Neuronal stem cell (in vitro differentiated cells): Measurements from ENCODE around the gene PLPP2.

Source experiments
- DNase-seq: peaks from one replicate; pipeline ENCODE4 v3.0.0-alpha.2; 2013; ENCODE audit warnings: low spot score
- H2AFZ ChIP-seq: one replicate; pipeline ENCODE4 v1.6.1; 2013; ENCODE audit warnings: mild to moderate bottlenecking, low read length, inconsistent platforms
- H2AK5ac ChIP-seq: 2 replicates; pipeline ENCODE4 v1.6.1; 2013; ENCODE audit warnings: low read depth, mild to moderate bottlenecking, inconsistent platforms, low read length, moderate library complexity, mixed read lengths
- H2BK120ac ChIP-seq: 2 replicates; pipeline ENCODE4 v1.6.1; 2013; ENCODE audit warnings: low read depth, mild to moderate bottlenecking, inconsistent platforms, low read length, moderate library complexity, mixed read lengths
- H2BK12ac ChIP-seq: one replicate; pipeline ENCODE4 v1.6.1; 2013; ENCODE audit warnings: low read length, inconsistent platforms
- H2BK15ac ChIP-seq: 2 replicates; pipeline ENCODE4 v1.6.1; 2013; ENCODE audit warnings: mild to moderate bottlenecking, low read length, inconsistent platforms, mixed read lengths
- H2BK5ac ChIP-seq: one replicate; pipeline ENCODE4 v1.6.1; 2013; ENCODE audit warnings: inconsistent platforms, mild to moderate bottlenecking, low read length, moderate library complexity
- H3K14ac ChIP-seq: one replicate; pipeline ENCODE4 v1.6.1; 2013; ENCODE audit warnings: low read length, inconsistent platforms
- H3K18ac ChIP-seq: 2 replicates; pipeline ENCODE4 v1.6.1; 2013; ENCODE audit warnings: low read length, inconsistent platforms
- H3K23ac ChIP-seq: 2 replicates; pipeline ENCODE4 v1.6.1; 2013; ENCODE audit warnings: low read depth, mild to moderate bottlenecking, mixed read lengths, low read length, inconsistent platforms; ENCODE audit not compliant: poor library complexity
- H3K27ac ChIP-seq: replicated peaks from 3 replicates; pipeline ENCODE4 v1.5.1; 2013; ENCODE audit warnings: low read length, inconsistent platforms
- H3K27me3 ChIP-seq, 3 experiments: 2 replicates each; pipeline ENCODE4 v1.6.1; 2013; ENCODE audit warnings: low read length in 3 of 3, mild to moderate bottlenecking in 2 of 3, inconsistent platforms in 1 of 3, low read depth in 1 of 3, mixed read lengths in 1 of 3, moderate library complexity in 1 of 3; ENCODE audit not compliant: control insufficient read depth in 3 of 3, insufficient read depth in 3 of 3
- H3K36me3 ChIP-seq, 2 donors: replicated peaks in 1 of 2; 2 replicates each; pipeline ENCODE4 v1.6.1; 2013; ENCODE audit warnings: low read length in 2 of 2; ENCODE audit not compliant: control insufficient read depth in 2 of 2, insufficient read depth in 2 of 2
- H3K4ac ChIP-seq: 2 replicates; pipeline ENCODE4 v1.6.1; 2013; ENCODE audit warnings: inconsistent platforms, mild to moderate bottlenecking, low read length, moderate library complexity
- H3K4me1 ChIP-seq, 2 donors: 1 replicate in 1 of 2; 2 replicates in 1 of 2; pipeline ENCODE4 v1.6.1; 2013; ENCODE audit warnings: low read length in 2 of 2, low read depth in 1 of 2; ENCODE audit not compliant: control insufficient read depth in 2 of 2, insufficient read depth in 1 of 2
- H3K4me2 ChIP-seq: one replicate; pipeline ENCODE4 v1.6.1; 2013; ENCODE audit warnings: mild to moderate bottlenecking, low read length, inconsistent platforms; ENCODE audit not compliant: insufficient read depth, poor library complexity, severe bottlenecking
- H3K4me3 ChIP-seq, 2 donors: 2 replicates each; pipeline ENCODE4 v1.5.1; 2013; ENCODE audit warnings: low read length in 2 of 2, mild to moderate bottlenecking in 2 of 2, inconsistent platforms in 1 of 2, moderate library complexity in 1 of 2
- H3K79me1 ChIP-seq: one replicate; pipeline ENCODE4 v1.6.1; 2013; ENCODE audit warnings: low read depth, mild to moderate bottlenecking, inconsistent platforms, low read length, moderate library complexity
- H3K9ac ChIP-seq: one replicate; pipeline ENCODE4 v1.6.1; 2013; ENCODE audit warnings: mild to moderate bottlenecking, low read depth, low read length, inconsistent platforms; ENCODE audit not compliant: poor library complexity
- H3K9me3 ChIP-seq, 2 donors: replicated peaks in 1 of 2; 2 replicates each; pipeline versions ENCODE3 to v1.6.1; 2013; ENCODE audit warnings: low read length in 2 of 2, mild to moderate bottlenecking in 2 of 2, inconsistent platforms in 1 of 2, low read depth in 1 of 2, mixed read lengths in 1 of 2, moderate library complexity in 1 of 2; ENCODE audit not compliant: control insufficient read depth in 2 of 2, insufficient read depth in 1 of 2
- H4K8ac ChIP-seq: one replicate; pipeline ENCODE4 v1.6.1; 2013; ENCODE audit warnings: low read depth, mild to moderate bottlenecking, inconsistent platforms, low read length, moderate library complexity
- H4K91ac ChIP-seq: one replicate; pipeline ENCODE4 v1.6.1; 2013; ENCODE audit warnings: low read length, low read depth, mild to moderate bottlenecking, inconsistent platforms; ENCODE audit not compliant: poor library complexity
- WGBS, 2 donors: extraction: QIAGEN DNeasy Blood & Tissue Kit; methylation state at CpG; one replicate each; pipeline ENCODE4 v1.1.7; 2013; ENCODE audit warnings: missing lambda C conversion rate in 2 of 2, mixed read lengths in 1 of 2; ENCODE audit not compliant: insufficient read length in 2 of 2, insufficient replicate concordance in 1 of 2; ENCODE audit errors: extremely low coverage in 2 of 2; 5-methylcytosine and 5-hydroxymethylcytosine counted together

The PLPP2 gene

GRCh38 chr19:322616-323015, 31.4 kb upstream of the PLPP2 start:
- H2BK120ac ChIP-seq = no peak overlapping the region
- no peak overlapping the region for H3K4ac ChIP-seq
- H3K18ac ChIP-seq = no peak overlapping the region
- no peak for DNase-seq
- H3K4me3 ChIP-seq = peak overlapping the region in 1 of 2 donors; percentile 26
- H3K9me3 ChIP-seq = peaks cover 18 to 42% of the 10 kb centered on the region in 2 donors
- no peak overlapping the region for H3K4me2 ChIP-seq
- H3K23ac ChIP-seq = no peak overlapping the region
- H2BK12ac ChIP-seq = no peak overlapping the region
- no peak overlapping the region for H2AK5ac ChIP-seq
- no peak overlapping the region for H2BK5ac ChIP-seq
- H3K27ac ChIP-seq = no peak overlapping the region
- no peak overlapping the region for H4K91ac ChIP-seq
- no peak overlapping the region for H2AFZ ChIP-seq
- H3K9ac ChIP-seq = no peak overlapping the region
- H3K27me3 ChIP-seq = no peaks in the 10 kb centered on the region
- H2BK15ac ChIP-seq = no peak overlapping the region
- H3K4me1 ChIP-seq = no peaks in the 10 kb centered on the region
- H3K79me1 ChIP-seq = peaks cover 10% of the 10 kb centered on the region
- WGBS, 2 donors = no CpG with 5 or more reads among the region's 13 CpGs
- H3K14ac ChIP-seq = no peak overlapping the region
- H4K8ac ChIP-seq = no peak overlapping the region
- H3K36me3 ChIP-seq = peaks cover 64 to 93% of the 10 kb centered on the region in 2 donors

DNA sequence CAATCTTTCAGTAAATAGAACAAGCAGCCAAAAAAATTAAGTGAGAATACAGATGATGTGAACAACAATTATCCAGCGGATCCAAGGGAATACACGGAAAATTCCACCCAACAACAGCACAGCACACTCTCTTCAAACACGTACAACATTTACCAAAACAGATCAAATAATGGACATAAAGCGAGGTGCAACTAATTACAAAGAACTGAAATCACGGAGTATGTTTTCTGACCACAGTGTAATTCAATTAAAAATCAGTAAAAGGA, 27.2 kb upstream of the PLPP2 start:
- H3K79me1 ChIP-seq = peaks cover 13% of the 10 kb centered on the region
- H2BK15ac ChIP-seq = no peak overlapping the region
- H3K4me1 ChIP-seq = no peaks in the 10 kb centered on the region
- H3K4me3 ChIP-seq = no peak overlapping the region
- peaks cover 15 to 50% of the 10 kb centered on the region in 2 donors for H3K9me3 ChIP-seq
- no peak for DNase-seq
- no peak overlapping the region for H2AFZ ChIP-seq
- H3K9ac ChIP-seq = no peak overlapping the region
- WGBS, 2 donors = no CpG with 5 or more reads among the region's 5 CpGs
- no peak overlapping the region for H3K14ac ChIP-seq
- no peak overlapping the region for H2AK5ac ChIP-seq
- peaks cover 40 to 86% of the 10 kb centered on the region in 2 donors for H3K36me3 ChIP-seq
- no peak overlapping the region for H4K8ac ChIP-seq
- no peak overlapping the region for H2BK5ac ChIP-seq
- H2BK120ac ChIP-seq = no peak overlapping the region
- no peak overlapping the region for H3K27ac ChIP-seq
- no peak overlapping the region for H2BK12ac ChIP-seq
- no peak overlapping the region for H3K23ac ChIP-seq
- no peak overlapping the region for H3K18ac ChIP-seq
- H3K27me3 ChIP-seq = no peaks in the 10 kb centered on the region
- H3K4ac ChIP-seq = no peak overlapping the region
- no peak overlapping the region for H3K4me2 ChIP-seq
- no peak overlapping the region for H4K91ac ChIP-seq

- Histone ChIP-seq H3K36me3 (peaks cover 37 to 86% of the 10 kb centered on the region in 2 donors), H2BK12ac (no peak overlapping the region), H2AFZ (no peak overlapping the region), H4K8ac (no peak overlapping the region), H3K18ac (no peak overlapping the region), H4K91ac (no peak overlapping the region), H2AK5ac (no peak overlapping the region), H3K4ac (no peak overlapping the region), H3K9me3 (peaks cover 15 to 49% of the 10 kb centered on the region in 2 donors), H3K4me2 (no peak overlapping the region), H3K27ac (no peak overlapping the region), H3K9ac (no peak overlapping the region), H3K23ac (no peak overlapping the region), H3K27me3 (no peaks in the 10 kb centered on the region), H3K14ac (no peak overlapping the region), H3K79me1 (peaks cover 13% of the 10 kb centered on the region), H2BK15ac (no peak overlapping the region), H2BK120ac (no peak overlapping the region), H2BK5ac (no peak overlapping the region), H3K4me3 (no peak overlapping the region), H3K4me1 (no peaks in the 10 kb centered on the region)
- no peak for DNase-seq
- WGBS, 2 donors = no CpG with 5 or more reads among the region's 10 CpGs
Observed at GRCh38 chr19:317710-318508, 26.7 kb upstream of the PLPP2 start.

- H2BK12ac ChIP-seq = no peak overlapping the region
- no peak overlapping the region for H2BK120ac ChIP-seq
- no peak overlapping the region for H2AK5ac ChIP-seq
- no peak overlapping the region for H3K4me3 ChIP-seq
- H2BK15ac ChIP-seq = no peak overlapping the region
- no CpG with 5 or more reads among the region's 8 CpGs for WGBS, 2 donors
- H3K23ac ChIP-seq = no peak overlapping the region
- no peak overlapping the region for H3K9ac ChIP-seq
- no peak overlapping the region for H4K8ac ChIP-seq
- no peak overlapping the region for H3K4me2 ChIP-seq
- DNase-seq = no peak
- no peaks in the 10 kb centered on the region for H3K27me3 ChIP-seq
- H3K79me1 ChIP-seq = peaks cover 21% of the 10 kb centered on the region
- H2AFZ ChIP-seq = no peak overlapping the region
- H3K14ac ChIP-seq = no peak overlapping the region
- H2BK5ac ChIP-seq = no peak overlapping the region
- H3K18ac ChIP-seq = no peak overlapping the region
- H3K27ac ChIP-seq = no peak overlapping the region
- H3K9me3 ChIP-seq = peaks cover 8 to 34% of the 10 kb centered on the region in 2 donors
- no peak overlapping the region for H3K4ac ChIP-seq
- no peak overlapping the region for H4K91ac ChIP-seq
- H3K36me3 ChIP-seq = peaks cover 37 to 81% of the 10 kb centered on the region in 2 donors
- no peaks in the 10 kb centered on the region for H3K4me1 ChIP-seq
Observed at GRCh38 chr19:315811-316210, 24.6 kb upstream of the PLPP2 start.
